ENCODE data around the gene DYRK4. TPM values are rescaled to one million over a fixed set of nuclear protein-coding genes. Genes with fewer than 3 reads are reported as not detected.

Gene DYRK4, protein sequence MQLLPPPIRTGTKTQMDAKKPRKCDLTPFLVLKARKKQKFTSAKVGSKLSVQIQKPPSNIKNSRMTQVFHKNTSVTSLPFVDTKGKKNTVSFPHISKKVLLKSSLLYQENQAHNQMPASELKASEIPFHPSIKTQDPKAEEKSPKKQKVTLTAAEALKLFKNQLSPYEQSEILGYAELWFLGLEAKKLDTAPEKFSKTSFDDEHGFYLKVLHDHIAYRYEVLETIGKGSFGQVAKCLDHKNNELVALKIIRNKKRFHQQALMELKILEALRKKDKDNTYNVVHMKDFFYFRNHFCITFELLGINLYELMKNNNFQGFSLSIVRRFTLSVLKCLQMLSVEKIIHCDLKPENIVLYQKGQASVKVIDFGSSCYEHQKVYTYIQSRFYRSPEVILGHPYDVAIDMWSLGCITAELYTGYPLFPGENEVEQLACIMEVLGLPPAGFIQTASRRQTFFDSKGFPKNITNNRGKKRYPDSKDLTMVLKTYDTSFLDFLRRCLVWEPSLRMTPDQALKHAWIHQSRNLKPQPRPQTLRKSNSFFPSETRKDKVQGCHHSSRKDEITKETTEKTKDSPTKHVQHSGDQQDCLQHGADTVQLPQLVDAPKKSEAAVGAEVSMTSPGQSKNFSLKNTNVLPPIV
- total RNA-seq = 24.9 and 37.1 TPM in 2 replicates

DNA sequence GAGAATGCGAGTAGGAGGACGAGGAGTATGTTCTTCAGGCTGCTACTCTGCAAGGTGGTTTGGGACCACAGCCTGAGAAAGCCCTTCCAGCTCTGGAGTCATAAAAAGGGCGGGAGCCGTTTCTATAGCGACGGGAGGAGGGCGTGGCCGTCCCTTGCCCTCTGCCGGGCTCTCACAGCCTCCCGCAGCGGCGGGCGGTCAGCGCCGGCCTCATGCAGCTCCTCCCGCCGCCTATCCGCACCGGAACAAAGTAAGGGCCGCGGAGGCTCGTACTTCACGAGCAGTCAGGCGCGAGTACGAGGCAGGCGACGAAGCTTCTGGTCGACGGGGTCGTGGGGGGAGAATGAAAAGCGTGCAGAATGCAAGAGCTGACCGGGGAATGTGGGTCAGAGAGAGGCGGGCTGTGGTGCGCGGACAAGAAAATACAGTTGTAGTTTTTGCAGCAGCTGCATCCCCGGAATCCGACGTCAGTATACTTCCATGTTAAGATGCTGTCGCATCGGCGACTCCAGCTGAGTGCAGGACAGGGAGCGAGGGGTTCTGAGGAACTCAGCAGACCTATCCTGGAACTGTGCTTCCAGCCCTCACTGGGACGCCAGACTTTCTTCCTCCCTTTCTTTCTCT, at the start of gene DYRK4:
Gene DYRK4, plus strand, starts transcription at position 175 of the 624 bp plus-strand sequence. Its CDS starts 38 bp downstream, at position 213.

DNA sequence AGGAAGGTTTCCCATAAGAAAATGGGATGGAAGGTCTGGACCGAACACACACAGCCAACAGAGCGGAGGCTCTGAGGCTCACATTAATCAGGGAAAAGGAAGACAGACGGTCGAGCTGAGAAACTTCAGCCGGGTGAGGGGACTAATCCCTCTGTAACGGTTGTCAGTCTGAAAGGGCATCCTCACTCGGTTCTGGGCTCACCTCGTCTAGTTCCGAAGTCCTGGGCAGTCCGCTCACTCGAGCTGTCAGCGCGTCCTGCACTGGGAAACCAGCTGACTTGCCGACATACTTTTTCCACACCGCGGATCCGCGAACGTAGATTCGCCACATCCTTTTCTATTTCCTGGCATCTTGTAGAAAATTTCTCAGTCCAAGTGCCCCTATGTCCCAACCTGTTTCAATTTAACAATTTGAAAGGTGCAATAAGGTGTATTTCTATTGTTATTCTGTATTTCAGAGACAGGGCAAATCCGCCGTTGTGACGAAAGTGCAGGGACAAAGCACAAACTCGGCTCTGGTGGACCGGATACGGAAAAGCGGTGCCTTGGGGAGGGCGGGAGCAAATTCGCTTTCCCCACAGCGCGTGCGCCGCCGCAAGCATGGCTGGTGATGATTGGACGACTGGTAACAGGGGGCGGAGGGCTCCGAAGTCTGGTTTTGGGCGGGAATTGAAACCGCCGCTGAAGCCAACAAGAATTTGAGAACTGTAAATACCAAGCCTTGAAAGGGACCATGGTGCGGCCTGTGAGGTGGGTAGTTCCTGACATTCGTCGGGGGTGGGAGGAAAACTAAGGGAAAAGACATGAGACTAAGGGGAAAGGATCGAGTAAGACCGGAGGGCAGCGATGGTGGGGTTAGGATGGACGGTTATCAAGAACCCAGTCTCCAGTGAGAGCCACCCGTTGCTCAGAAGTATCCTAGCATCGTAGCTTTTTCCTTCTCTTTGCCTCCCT, 23.5 kb upstream of the DYRK4 start, which contains the start of gene RAD51AP1:
Gene RAD51AP1, plus strand, starts transcription at position 684 of the 954 bp plus-strand sequence. Its CDS starts 50 bp downstream, at position 734.

DNA sequence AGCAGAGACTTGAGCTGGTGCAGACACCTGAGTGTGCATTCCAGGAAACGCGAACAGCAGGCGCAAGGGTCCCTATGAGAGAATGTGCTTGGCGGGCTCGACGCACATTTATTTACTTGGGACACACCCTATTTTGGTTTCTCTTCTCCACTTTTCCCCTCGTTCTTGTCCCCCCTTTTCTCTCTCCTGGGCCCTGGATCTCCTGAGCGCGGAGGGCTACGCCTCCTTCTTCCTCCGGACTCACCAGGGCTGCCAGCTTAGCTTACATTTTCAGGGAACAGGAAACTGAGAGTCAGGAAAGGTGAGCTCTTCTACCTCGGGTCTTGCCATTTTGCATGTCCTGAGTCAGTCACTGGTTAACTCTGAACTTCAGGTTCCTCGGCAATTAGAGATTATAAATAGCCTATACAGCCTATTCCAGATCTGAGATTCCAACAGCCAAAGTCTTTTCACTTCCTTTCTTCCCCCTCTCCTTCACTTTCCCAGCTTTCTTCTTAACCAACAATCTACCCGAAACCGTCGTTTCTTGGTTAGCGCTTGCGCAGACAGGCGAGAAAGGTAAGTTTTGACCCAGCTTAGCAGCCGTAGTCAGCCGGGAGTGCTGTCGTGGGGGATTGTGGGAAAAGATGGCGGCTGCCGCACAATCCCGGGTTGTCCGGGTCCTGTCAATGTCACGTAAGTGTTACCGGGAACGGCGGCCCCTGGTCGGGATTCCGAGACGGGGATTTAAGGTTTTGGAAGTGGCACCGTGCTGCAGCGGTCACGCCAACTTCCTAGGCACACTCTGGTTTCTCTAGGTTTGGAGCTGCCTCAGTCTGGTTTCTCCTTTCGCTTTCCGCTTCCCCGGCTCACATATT, 86.7 kb downstream of the DYRK4 start, which contains the start of the genes AKAP3 and NDUFA9:
Gene AKAP3, minus strand, starts transcription at position 551 of the 857 bp plus-strand sequence. CDS start 10,855 bp downstream, outside the sequence.
Gene NDUFA9, plus strand, starts transcription at position 614 of the 857 bp plus-strand sequence. Its CDS starts 13 bp downstream, at position 627.

Other genes with a start within 250 kb of the DYRK4 start
- gene TIGAR, start 241.0 kb upstream of the DYRK4 start, total RNA-seq = 9.0 and 11.6 TPM in 2 replicates
- gene FGF23, start 182.5 kb upstream of the DYRK4 start, total RNA-seq = not detected in 2 replicates
- gene FGF6, start 116.4 kb upstream of the DYRK4 start, total RNA-seq = not detected in 2 replicates
- gene RAD51AP1, start 23.3 kb upstream of the DYRK4 start, total RNA-seq = 1.7 and 5.3 TPM in 2 replicates
- 1.4 and 1.9 TPM in 2 replicates for gene AKAP3, start 86.8 kb downstream of the DYRK4 start, total RNA-seq
- 33.9 and 40.0 TPM in 2 replicates for gene NDUFA9, start 86.9 kb downstream of the DYRK4 start, total RNA-seq
- not detected in 2 replicates for gene GALNT8, start 158.2 kb downstream of the DYRK4 start, total RNA-seq

Data from tracheal epithelial cell (primary cell).